ENCODE results near the gene FAM47E.
"Not testable (repeated sequence)": the region's sequence is repeated elsewhere in the genome, so short reads cannot be mapped to it uniquely, and the experiment has no call there.

Gene FAM47E

DNA sequence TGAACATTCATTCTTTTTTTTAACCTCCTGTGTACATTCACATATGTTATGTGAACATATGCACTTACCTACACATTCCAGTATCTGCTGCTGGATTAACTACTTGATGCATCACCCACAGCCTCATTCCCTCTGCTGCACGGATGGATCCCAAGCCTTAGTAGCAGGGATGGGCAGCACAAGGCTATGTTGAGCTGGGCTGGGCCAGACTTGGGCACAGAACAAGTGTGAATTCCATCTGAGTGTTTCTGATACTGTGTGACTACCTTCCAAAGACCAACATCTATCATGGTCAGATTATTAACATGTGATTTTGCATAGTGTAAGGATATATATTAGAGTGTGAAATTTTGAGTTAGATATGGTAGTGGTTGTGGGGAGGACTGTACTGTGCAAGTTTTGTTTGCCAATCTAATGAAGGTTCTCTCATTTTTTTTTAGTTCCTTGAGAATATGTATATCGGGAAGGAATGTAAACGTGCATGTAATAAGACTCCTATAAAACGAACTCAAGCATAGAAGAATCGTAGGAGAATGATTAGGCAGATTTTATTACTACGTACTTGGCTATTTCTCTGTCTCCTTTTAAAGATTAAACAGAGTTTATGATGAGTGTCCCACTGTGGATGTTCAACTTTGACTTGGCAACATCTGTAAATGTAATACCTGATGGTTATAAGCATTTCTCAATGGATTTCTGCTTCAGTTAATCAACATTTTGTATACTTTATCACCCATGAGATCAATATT is 31.6 kb downstream of the FAM47E start:
- H3K27ac ChIP-seq = no peak overlapping the region
- no peak overlapping the region for H3K4me3 ChIP-seq

DNA sequence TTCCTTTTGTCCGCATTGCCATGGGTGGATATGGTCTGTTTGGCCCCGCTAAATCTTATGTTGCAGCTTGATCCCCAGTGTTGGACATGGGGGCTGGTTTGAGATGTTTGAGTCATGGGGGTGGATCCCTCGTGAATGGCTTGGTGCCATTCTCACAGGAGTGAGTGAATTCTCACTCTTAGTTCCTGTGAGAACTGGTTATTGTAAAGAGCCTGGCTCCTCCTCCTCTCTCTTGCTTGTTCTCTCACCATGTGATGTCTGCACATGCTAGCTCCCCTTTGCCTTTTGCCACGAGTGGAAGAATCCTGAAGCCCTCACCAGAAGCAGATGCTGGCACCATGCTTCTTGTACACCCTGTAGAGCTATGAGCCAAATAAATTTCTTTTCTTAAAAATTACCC is 32.4 kb downstream of the FAM47E start:
- Histone ChIP-seq H3K27ac (no peak overlapping the region), H3K4me3 (no peak overlapping the region)

DNA sequence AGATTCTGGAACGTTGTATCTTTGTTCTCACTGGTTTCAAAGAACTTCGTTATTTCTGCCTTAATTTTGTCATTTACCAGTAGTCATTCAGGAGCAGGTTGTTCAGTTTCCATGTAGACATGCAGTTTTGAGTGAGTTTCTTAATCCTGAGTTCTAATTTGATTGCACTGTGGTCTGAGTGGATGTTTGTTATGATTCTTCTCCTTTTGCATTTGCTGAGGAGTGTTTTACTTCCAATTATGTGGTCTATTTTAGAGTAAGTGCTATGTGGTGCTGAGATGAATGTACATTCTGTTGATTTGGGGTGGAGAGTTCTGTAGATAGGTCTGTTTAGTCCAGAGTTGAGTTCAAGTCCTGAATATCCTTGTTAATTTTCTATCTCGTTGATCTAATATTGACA is 36.3 kb downstream of the FAM47E start:
- not testable (repeated sequence) for H3K4me3 ChIP-seq, H3K27ac ChIP-seq

DNA sequence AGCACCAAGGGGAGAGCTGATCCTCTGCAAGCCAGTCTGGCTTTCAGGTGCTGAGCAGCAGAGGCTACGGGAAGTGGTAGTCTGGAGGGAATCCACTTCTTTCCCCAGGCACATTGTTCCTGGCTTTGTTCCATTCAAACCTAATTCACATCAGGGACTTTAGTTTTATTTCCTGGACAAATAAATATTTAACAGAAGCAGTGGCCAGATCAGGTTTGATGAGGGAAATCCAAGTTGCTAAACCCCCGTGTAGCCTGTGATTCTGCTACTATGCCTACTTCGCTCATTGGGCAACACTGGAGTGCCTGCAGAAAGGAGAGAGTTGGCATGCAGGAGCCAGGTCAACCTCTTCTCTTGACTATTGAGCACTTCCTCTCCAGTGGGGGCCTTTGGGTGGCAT is 41.2 kb downstream of the FAM47E start:
- H3K27ac ChIP-seq = peak overlapping the region in 2 of 21 experiments; percentile 43 to 54
- no peak overlapping the region for H3K4me3 ChIP-seq

DNA sequence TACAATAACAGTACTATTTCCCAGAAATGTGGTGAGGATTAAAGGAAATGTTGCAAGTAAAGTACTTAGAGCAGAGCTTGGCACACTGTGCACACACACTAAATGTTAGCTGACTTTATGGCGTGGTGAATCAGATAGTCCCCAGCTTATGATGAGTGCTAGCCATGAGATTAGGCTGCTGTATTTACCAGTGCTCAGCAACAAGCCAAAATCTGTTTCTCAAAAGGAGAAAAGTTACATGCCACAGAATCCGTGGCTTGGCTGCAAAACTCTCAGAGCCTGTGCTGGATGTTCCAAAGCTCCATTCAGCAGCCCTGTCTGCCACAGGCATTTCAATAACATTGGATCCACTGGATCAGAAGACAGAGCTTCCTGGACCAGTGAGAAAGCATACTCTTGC is 42.3 kb downstream of the FAM47E start:
- H3K4me3 ChIP-seq = no peak overlapping the region
- H3K27ac ChIP-seq = no peak overlapping the region

DNA sequence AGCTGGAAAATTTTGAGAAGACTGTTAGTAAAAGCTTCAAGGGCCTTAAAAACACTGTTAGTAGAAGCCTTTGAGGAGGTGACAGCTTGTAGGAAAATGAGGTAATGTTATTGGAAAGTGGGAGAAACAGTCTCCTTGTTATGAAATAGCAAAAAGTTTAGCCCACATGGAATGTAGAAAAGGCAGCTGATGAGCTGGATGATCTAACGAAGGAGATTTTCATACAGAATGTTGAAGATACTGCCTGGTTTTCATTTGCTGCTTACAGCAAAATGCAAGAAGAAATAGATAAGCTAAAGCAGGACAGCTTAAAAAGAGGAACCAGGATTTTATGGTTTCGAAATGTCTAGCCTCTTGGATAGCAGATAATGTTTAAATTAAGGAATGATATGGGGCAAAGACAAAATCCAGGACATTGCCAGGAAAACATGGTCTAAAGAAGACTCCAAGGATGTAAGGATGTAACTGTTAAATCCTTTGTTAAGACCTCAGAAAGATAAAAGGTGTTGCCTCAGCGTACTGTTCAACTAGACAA is 44.8 kb downstream of the FAM47E start:
- H3K4me3 ChIP-seq = no peak overlapping the region
- no peak overlapping the region for H3K27ac ChIP-seq

DNA sequence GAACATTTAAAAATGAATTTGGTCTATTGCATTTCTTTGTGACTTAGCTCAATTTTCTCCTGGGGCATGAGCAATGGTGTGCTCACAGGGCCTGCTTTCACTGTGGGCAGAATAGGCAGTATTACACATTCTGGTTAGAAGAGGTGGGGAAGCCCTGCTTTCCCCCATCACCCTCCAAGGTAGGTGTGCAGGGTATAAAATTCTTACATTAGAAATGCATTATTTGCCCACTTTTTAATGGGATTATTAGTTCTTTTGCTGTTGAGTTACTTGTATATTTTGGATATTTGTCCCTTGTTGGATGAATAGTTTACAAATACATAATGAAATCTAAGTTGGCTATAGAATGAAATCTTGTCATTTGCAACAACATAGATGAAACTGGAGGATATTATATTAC is 46.7 kb downstream of the FAM47E start:
- Histone ChIP-seq H3K4me3 (no peak overlapping the region), H3K27ac (no peak overlapping the region)

DNA sequence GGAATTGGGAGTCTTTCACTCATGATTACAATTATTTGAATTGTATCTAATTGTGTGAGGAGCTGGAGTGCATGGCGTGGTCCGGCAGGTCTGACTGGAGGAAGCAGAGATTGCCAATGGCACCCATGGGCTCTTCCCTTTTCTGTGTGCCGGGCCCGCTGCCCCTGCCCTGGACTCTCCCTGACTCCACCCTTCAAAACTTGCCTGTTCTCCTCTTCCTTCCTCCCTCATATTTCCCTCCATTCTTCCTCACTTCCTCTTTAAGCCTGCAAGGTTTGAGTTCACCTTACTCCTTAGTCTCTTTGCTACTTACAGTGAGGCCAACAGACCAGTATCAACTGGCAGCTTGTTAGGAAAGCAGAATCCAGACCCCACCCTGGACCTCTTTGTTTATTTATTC is 48.5 kb downstream of the FAM47E start:
- H3K27ac ChIP-seq = no peak overlapping the region
- H3K4me3 ChIP-seq = no peak overlapping the region

DNA sequence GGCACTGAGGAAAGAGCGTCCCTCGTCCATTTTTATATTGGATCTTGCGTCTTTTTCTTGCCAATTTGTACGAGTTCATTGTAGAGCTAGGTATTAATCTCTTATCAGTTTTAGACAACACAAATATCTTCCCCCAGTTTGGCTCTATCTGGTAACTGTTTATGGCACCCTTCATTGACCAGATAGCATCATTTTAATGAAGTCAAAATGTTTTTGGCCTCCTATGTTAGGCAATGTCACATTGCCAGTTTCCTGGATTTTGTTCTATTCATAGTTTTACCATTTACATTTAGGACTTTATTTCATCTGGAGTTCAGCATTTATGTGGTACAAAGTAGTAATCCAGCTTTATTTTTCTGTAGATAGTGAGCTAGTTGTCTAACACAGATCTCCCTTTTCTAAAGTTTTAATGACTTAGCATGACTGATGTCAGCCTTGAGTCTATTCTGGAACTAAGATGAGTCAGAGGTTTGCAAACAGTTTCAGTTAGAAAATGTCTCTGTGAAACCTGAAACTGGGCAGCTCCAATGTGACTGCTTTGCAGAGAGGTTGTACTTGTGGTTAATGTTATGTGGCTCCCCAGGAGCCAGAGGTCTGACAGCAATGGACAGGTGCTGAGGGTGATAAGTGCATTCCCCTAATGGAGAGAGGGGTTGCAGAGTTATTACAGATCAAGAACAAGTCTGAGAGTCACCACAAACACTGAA is 49.7 kb downstream of the FAM47E start:
- H3K4me3 ChIP-seq = no peak overlapping the region
- H3K27ac ChIP-seq = peak overlapping the region in 2 of 21 experiments; percentile 7 to 37

DNA sequence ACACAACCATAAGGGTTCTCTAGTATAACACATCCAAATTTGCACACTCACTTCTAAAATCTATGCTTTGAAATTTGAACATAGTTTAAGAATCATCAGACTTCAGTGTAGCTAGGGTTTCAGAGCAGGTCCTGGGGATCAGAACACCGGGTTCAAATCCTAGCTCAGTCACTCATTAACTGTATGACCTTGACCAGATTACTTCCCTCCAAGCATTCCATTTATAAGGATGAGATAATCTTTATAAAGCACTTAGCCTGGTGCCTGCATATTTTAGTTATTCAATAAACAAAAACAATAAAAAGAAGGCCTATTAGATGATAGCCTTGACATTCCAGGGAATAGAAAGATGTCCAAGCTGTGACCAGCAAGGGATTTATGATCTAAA is 50.2 kb downstream of the FAM47E start:
- H3K4me3 ChIP-seq = no peak overlapping the region
- peak overlapping the region in 2 of 21 experiments; percentile 7 to 37 for H3K27ac ChIP-seq

DNA sequence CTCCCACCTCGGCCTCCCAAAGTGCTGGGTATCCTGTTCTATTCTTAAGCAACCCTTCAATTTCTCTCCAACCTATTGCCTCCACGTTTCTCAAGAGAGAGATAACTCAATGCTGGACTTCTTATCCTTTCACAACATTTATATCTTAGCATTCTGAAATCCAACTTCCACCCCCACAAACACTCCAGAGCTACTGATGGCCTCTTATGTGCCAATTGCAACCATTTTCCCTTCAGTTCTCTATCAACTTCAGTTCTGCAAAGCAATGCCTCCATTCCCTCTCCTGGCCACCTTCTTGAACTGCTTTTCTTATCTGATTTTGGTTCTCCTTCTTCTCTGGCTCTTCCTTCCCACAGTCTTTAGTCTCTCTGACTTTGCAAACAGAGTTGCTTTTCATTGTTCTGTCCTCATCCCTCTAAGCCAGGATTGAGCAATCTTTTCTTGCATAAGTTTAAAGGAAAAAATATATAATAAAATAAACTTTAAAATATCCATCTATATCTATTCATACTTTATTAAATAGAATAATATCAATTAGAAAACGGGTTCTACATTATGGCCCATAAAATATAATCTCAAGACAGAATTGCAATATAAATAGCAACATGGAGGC is 51.4 kb downstream of the FAM47E start:
- no peak overlapping the region for H3K4me3 ChIP-seq
- H3K27ac ChIP-seq = no peak overlapping the region

DNA sequence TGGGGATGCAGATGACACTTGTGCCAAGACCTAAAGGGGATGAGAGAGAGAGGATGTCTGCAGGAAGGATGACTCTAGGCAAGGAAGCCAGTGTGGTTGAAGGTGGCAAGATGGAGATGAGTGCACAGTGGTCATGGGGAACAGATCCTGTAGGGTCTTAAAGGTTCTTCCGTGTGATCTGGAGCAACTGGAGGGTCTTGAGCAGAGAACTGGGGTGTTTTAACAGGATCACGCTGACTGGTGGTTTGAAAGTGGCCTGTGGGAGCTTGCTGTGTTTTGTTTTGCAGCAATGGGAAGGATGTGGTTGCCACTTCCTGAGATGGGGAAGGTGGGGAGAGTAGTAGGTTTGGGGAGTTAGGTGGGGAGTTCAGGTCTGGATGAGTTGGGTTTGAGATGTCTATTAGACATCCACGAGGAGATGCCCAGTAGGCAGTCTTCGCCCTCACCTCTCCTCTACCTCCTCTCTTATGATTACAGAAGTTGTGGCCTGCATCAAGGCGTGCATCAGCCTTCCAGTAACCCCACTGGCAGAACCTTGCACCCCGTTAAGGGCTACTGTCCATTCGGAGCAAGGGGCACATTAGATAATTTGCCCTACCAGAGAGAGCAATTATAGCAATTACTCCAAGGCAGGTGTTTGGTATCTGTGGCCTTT is 53.6 kb downstream of the FAM47E start:
- Histone ChIP-seq H3K27ac (peak overlapping the region in 7 of 21 experiments; percentile 71 to 87 (median 80)), H3K4me3 (peak overlapping the region in 4 of 7 experiments; percentile 77 to 86 (median 80))

DNA sequence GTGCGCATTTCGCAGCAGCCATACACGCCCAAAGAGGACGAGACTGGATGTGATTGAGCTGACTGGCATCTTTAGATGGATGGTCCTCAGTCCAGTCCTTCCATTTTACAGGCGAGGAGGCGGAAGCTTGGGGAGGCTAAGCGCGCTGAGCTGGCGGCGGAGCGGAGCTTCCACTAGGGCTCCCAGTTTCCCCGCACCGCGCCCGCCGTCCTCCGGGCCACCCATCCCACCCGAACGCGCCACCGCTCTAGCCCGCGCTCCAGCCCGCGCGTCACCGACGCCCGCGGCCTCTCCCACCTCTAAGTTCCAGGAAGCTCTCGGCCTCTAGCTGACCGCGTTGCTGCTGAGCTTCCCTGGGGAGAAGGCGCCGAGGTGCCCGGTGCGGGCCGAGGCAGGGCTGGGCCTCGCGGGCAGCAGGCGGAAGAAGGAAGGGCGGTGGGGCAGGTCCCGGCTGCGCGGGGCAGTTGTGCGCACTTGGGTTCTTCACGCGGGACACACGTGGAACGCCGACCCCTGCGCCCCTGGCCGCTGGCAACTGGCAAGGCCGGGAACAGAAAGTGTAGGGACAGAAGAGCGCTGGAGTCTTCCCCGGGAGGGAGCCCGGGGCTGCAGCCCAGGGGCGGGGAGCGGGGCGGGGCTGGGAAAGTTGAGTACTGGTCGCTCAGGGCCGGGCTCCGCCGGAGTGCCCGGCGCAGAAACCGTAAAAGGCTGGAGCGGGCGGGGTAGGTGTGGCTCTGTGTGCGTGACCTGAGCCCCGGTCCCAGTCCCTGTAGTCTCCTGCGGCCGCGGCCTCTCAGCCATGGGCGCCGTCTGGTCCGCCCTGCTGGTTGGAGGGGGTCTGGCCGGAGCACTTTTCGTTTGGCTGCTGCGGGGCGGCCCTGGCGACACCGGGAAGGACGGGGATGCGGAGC is 54.7 kb downstream of the FAM47E start, which contains the start of gene STBD1:
Gene STBD1, plus strand, starts transcription at position 763 of the 911 bp plus-strand sequence. Its CDS starts 37 bp downstream, at position 800.
- peak within 1 kb of the TSS; percentile 69 to 86 (median 77) for H3K4me3 ChIP-seq
- peak within 1 kb of the TSS in 20 of 21 experiments; percentile 55 to 87 (median 74) for H3K27ac ChIP-seq

DNA sequence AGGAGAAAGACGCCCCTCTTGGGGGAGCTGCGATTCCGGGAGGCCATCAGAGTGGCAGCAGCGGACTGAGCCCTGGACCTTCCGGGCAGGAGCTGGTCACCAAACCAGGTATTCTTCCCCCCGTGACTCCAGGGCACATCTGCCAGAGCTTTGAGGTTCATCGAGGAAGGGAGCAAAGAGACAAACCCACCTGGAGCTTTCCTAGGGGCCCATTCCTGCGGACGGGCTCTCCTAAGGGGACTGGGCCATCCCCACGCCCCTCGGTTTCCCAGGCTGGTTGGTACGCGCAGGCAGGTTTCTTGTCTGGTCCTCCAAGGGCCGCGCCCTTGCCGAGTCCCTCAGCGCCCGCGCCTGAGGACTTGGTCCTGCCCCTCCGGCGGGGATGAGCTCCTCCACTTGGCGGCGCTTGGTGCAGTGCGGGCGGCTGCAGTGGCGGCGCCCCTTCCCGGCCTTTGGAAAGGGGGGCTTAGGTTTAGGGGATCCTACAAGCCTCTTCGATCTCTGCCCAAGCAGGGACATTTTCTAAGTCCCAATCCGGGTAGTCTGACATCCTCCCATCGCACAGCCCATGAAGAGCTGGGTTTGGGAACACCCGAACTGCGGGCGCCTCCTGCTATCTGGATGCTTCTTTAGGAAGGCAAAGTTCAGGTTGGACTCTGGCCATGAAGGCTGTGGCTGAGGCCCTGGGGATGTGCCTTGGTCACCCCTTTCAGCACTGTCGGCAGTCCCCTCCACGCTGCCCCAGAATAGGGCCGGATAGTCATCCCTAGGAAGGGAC is 55.5 kb downstream of the FAM47E start:
- Histone ChIP-seq H3K4me3 (peak overlapping the region; percentile 69 to 86 (median 77)), H3K27ac (peak overlapping the region in 19 of 21 experiments; percentile 55 to 87 (median 74))

DNA sequence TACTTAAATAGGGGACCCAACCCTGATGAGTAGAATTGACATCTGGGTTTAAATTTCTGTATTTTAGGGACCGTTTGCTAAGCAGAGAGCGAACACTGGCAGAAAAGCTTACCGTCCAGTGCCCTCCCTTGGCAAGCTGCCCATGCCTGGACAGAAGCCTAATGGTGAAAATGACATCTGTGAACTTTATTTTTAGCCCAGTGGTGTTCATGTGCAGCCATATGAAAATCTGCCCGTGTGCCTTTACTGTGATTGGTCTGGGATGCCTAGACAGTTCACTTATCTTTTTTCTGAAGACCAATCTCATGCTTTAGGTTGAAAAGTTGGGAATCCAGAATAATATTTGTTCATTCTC is 56.1 kb downstream of the FAM47E start:
- H3K4me3 ChIP-seq = peak overlapping the region in 4 of 7 experiments; percentile 69 to 86 (median 76)
- peak overlapping the region in 3 of 21 experiments; percentile 55 to 80 (median 78) for H3K27ac ChIP-seq

DNA sequence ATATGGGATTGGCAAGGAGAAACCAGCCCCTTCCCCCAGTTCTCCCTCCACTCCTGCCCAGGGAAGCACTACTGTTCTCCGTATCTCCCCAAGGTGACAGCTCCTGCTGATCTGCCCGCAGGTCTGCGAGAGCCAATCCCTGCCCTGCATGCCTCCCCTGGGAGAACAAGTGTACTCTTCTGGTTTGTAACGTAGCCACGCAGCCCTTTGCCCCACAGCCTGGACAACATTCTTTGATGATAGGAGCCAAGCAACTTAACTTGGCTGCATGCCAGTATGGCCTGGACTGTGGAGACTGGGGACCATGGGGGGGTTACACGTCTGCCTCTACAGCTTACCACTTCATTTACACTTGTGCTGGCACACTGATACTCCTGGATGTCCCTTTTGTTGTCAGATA is 57.0 kb downstream of the FAM47E start:
- Histone ChIP-seq H3K27ac (no peak overlapping the region), H3K4me3 (no peak overlapping the region)

DNA sequence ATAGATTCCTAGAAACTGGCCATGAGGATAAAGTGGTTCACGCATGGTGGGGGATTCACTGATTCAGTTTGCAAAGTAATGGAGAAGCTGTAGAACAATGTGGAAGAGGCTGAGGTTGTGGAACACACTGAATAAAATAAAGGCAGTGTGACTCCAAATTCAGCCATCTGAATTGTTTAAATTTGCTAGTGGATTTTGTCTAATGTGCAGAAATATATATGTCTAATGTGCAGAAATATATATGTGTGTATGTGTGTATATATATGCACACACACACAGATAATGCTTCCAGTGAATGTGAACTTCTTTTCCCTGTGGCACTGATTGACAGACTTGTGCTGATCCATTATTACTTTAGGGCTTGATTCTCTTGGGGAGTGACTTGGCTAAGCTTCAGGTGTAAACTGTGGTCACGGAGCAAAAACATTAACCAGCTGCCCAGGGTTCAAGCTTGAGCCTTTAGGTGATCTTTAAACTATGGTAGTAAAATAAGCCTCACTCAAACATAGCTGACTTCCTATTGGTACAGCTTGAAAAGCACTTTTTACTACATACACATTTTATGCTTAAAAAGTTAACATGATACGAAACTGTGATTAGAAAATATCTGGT is 58.5 kb downstream of the FAM47E start:
- Histone ChIP-seq H3K4me3 (no peak overlapping the region), H3K27ac (no peak overlapping the region)

DNA sequence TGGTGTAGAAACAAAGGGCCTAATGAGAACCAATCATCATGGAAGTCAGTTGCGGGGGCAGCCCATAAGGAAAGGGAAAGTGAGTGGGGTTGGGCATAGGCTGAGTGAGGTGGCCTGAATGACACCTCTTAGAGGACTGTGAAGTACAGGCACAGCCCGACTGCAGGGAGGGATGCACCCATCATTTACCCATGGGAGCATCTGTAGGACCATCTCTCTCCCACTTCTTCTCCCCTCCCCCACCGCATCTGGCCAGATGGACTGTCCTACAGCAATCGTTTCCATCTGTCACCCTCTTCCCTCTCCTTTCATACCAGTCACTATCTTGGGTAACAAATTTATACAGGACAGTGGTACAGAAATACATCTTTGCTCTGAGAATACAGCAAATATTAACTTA is 59.2 kb downstream of the FAM47E start:
- Histone ChIP-seq H3K4me3 (no peak overlapping the region), H3K27ac (no peak overlapping the region)
